WERI-Rb-1 (cell line): ENCODE measurements around the gene IQSEC1.

Source experiments
- DNase-seq: peaks from one replicate; pipeline ENCODE4 v3.0.0-alpha.2; 2020
- H3K27ac ChIP-seq: fragments of 250-450 bp; sonication (Bioruptor Pico); 2 replicates; pipeline ENCODE4 v1.5.1; 2020; ENCODE audit warnings: mild to moderate bottlenecking, moderate library complexity
- H3K27me3 ChIP-seq: fragments of 250-450 bp; sonication (Bioruptor Pico); 2 replicates; pipeline ENCODE4 v1.5.1; 2021; ENCODE audit warnings: mild to moderate bottlenecking, low read depth, moderate library complexity; ENCODE audit not compliant: insufficient read depth, severe bottlenecking
- H3K36me3 ChIP-seq: fragments of 250-450 bp; sonication (Bioruptor Pico); 2 replicates; pipeline ENCODE4 v1.5.1; 2020; ENCODE audit warnings: mild to moderate bottlenecking, moderate library complexity
- H3K4me3 ChIP-seq: 2 replicates; pipeline ENCODE4 v1.5.1; 2011; ENCODE audit warnings: low read depth, mild to moderate bottlenecking, control low read depth, low read length
- H3K9me3 ChIP-seq: fragments of 250-450 bp; sonication (Bioruptor Pico); 2 replicates; pipeline ENCODE4 v1.5.1; 2021; ENCODE audit warnings: mild to moderate bottlenecking, moderate library complexity; ENCODE audit not compliant: severe bottlenecking
- CTCF ChIP-seq: IDR thresholded peaks from 2 replicates; pipeline ENCODE4 v1.5.1; 2011; ENCODE audit warnings: low read depth, mild to moderate bottlenecking, control low read depth, inconsistent platforms, low read length

The IQSEC1 gene

DNA sequence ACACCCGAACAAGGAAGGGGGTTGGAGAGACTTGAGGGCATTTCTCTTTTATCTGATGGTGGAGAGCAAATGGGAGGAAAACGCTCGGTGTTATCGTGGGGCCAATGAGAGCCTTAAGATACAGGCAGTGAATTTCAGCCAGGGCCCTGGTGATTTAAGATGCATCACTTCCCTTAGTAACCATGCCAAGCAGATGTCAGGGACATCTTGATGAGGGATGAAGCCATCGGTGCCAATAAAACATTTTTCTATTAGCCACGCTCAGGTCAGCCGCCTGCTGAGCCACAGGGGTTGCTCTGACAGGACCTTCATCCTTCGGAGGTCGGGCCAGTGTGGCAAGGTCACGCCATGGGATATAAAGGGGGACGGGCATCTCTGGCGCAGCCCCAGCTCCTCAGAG is 10.6 kb downstream of the IQSEC1 start:
- H3K4me3 ChIP-seq: no peak overlapping the region
- DNase-seq: no peak
- no peaks in the 10 kb centered on the region for H3K9me3 ChIP-seq
- H3K36me3 ChIP-seq: no peaks in the 10 kb centered on the region
- H3K27me3 ChIP-seq: no peaks in the 10 kb centered on the region
- no peak overlapping the region for H3K27ac ChIP-seq
- TF ChIP-seq CTCF: no peak

DNA sequence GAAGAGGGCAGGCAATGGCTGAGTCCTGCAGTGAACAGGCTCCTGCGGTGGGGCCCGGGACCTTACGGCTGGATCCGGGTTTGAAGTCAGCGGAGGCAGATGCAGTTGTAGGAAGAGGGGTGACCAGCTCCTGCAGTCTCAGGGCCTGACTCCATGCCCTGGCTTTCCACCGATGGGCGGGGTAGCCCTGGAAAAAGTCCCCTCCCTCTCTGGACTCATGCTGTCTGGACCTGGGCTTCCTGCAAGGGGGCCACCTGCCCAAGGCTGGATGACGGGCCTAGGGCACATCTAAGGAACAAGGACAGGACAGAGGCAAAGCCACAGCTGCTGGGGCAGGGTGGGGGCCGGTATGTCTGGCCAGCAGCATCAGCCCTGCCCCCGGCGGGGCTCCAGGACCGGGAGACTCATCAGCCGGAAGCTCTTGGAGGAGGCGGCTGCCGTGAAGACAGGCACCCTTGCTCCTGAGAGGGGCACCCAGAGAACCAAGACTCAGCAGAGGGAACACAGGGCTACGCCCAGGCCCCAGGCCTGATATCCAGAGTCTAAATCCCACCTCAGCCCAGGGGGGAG is 12.8 kb downstream of the IQSEC1 start:
- Histone ChIP-seq H3K36me3 (no peaks in the 10 kb centered on the region), H3K4me3 (no peak overlapping the region), H3K9me3 (no peaks in the 10 kb centered on the region), H3K27me3 (no peaks in the 10 kb centered on the region), H3K27ac (no peak overlapping the region)
- DNase-seq: no peak
- no peak for TF ChIP-seq CTCF

GRCh38 chr3:13058346-13059120 is 14.7 kb downstream of the IQSEC1 start:
- H3K27me3 ChIP-seq: no peaks in the 10 kb centered on the region
- TF ChIP-seq CTCF: no peak
- H3K27ac ChIP-seq: peak overlapping the region; percentile 68
- no peak for DNase-seq
- no peaks in the 10 kb centered on the region for H3K36me3 ChIP-seq
- H3K9me3 ChIP-seq: no peaks in the 10 kb centered on the region
- no peak overlapping the region for H3K4me3 ChIP-seq

GRCh38 chr3:13057282-13058040 is 15.8 kb downstream of the IQSEC1 start:
- TF ChIP-seq CTCF: peak; percentile 47
- peak; percentile 87 for DNase-seq
- Histone ChIP-seq H3K27me3 (no peaks in the 10 kb centered on the region), H3K9me3 (no peaks in the 10 kb centered on the region), H3K36me3 (no peaks in the 10 kb centered on the region), H3K4me3 (no peak overlapping the region), H3K27ac (peak overlapping the region; percentile 68)

- H3K36me3 ChIP-seq: no peaks in the 10 kb centered on the region
- H3K27ac ChIP-seq: 0 out of 2 replicates have a peak overlapping the region, but pooled peaks have one; percentile 68
- no peak overlapping the region for H3K4me3 ChIP-seq
- DNase-seq: no peak
- no peaks in the 10 kb centered on the region for H3K9me3 ChIP-seq
- TF ChIP-seq CTCF: no peak
- no peaks in the 10 kb centered on the region for H3K27me3 ChIP-seq
Measured at GRCh38 chr3:13055634-13056033, 17.6 kb downstream of the IQSEC1 start.
